RWPE2 (cell line): ENCODE data around the gene SEL1L.

Experiments used
- ATAC-seq: fragments of 200-7000 bp; cut with Tn5 transposase; 3 replicates; pipeline ENCODE4 v1.9.1; 2021; ENCODE audit warnings: low read depth
- DNase-seq: peaks from one replicate; pipeline ENCODE4 v3.0.0-alpha.2; 2020; ENCODE audit warnings: low spot score
- H3K27ac ChIP-seq: fragments of 450-650 bp; 2 replicates; pipeline ENCODE4 v1.5.1; 2017; ENCODE audit warnings: mild to moderate bottlenecking; ENCODE audit not compliant: poor library complexity, severe bottlenecking
- H3K27me3 ChIP-seq: fragments of 250-450 bp; sonication (Bioruptor Pico); 2 replicates; pipeline ENCODE4 v1.5.1; 2021; ENCODE audit warnings: mild to moderate bottlenecking, moderate library complexity; ENCODE audit not compliant: insufficient read depth, poor library complexity, severe bottlenecking
- H3K36me3 ChIP-seq: fragments of 250-450 bp; sonication (Bioruptor Pico); 2 replicates; pipeline ENCODE4 v1.5.1; 2020; ENCODE audit warnings: low read depth, mild to moderate bottlenecking, moderate library complexity
- H3K4me1 ChIP-seq: fragments of 250-450 bp; sonication (Bioruptor Pico); 2 replicates; pipeline ENCODE4 v1.5.1; 2021; ENCODE audit warnings: mild to moderate bottlenecking, moderate library complexity; ENCODE audit not compliant: insufficient read depth, poor library complexity, severe bottlenecking
- H3K4me3 ChIP-seq: fragments of 250-450 bp; sonication (Bioruptor Pico); 2 replicates; pipeline ENCODE4 v1.5.1; 2021; ENCODE audit warnings: mild to moderate bottlenecking, moderate library complexity; ENCODE audit not compliant: severe bottlenecking
- H3K9me3 ChIP-seq: fragments of 250-450 bp; sonication (Bioruptor Pico); 2 replicates; pipeline ENCODE4 v1.5.1; 2021; ENCODE audit warnings: mild to moderate bottlenecking, moderate library complexity; ENCODE audit not compliant: severe bottlenecking
- TF ChIP-seq, protein P1 (sequence below): fragments of 450-650 bp; IDR thresholded peaks from one replicate; pipeline ENCODE4 v1.5.1; 2017; ENCODE audit warnings: mild to moderate bottlenecking, moderate library complexity; ENCODE audit not compliant: poor library complexity, severe bottlenecking

Gene SEL1L

DNA sequence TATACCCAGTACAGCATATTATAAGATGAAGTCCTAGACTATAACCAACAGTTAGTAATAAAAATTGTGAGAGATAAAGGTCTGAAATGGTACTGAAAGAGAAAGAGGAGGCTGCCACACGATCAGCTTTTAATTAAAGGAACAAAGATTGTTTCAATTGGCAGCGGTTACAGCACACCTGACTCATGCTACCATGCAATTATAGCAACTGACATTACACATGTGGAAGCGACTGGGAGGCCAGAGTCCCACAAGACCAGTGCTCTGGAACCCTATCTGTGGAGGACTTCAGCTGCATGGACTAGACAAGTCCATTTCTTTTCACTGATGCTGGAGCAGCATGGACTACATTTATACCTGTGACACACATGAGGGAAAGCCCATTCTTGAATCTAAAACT lies 55.2 kb downstream of the SEL1L start:
- Histone ChIP-seq H3K9me3 (no peaks in the 10 kb centered on the region), H3K27me3 (no peaks in the 10 kb centered on the region), H3K36me3 (peaks cover 89% of the 10 kb centered on the region), H3K4me1 (no peaks in the 10 kb centered on the region), H3K4me3 (no peak overlapping the region), H3K27ac (no peak overlapping the region)
- TF ChIP-seq, protein P1, sequence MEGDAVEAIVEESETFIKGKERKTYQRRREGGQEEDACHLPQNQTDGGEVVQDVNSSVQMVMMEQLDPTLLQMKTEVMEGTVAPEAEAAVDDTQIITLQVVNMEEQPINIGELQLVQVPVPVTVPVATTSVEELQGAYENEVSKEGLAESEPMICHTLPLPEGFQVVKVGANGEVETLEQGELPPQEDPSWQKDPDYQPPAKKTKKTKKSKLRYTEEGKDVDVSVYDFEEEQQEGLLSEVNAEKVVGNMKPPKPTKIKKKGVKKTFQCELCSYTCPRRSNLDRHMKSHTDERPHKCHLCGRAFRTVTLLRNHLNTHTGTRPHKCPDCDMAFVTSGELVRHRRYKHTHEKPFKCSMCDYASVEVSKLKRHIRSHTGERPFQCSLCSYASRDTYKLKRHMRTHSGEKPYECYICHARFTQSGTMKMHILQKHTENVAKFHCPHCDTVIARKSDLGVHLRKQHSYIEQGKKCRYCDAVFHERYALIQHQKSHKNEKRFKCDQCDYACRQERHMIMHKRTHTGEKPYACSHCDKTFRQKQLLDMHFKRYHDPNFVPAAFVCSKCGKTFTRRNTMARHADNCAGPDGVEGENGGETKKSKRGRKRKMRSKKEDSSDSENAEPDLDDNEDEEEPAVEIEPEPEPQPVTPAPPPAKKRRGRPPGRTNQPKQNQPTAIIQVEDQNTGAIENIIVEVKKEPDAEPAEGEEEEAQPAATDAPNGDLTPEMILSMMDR: no peak
- DNase-seq (no peak), ATAC-seq (no peak)

DNA sequence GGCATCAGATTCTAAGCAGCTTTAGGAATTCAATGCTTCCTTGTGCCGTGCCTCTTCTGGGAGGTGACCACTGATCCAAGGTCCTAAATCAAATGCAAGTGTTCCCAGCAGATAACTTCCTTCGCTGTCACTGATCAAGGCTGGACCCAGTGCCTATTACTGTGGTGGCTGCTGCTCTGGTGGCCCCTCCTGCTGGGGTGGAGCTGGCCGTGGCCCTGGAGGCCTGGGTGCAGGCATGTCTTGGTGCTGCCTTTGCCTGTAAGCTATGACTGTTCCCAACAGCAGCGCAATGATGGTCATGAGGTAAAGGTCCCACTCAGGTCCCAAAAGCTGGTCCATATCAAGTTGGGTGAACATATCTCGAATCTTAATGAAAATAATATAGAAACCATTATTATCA lies 56.8 kb downstream of the SEL1L start:
- H3K27ac ChIP-seq: no peak overlapping the region
- no peak for DNase-seq
- H3K9me3 ChIP-seq: no peaks in the 10 kb centered on the region
- no peaks in the 10 kb centered on the region for H3K4me1 ChIP-seq
- ATAC-seq: no peak
- H3K36me3 ChIP-seq: peaks cover 84% of the 10 kb centered on the region
- H3K4me3 ChIP-seq: no peak overlapping the region
- H3K27me3 ChIP-seq: no peaks in the 10 kb centered on the region
- TF ChIP-seq, protein P1: no peak

DNA sequence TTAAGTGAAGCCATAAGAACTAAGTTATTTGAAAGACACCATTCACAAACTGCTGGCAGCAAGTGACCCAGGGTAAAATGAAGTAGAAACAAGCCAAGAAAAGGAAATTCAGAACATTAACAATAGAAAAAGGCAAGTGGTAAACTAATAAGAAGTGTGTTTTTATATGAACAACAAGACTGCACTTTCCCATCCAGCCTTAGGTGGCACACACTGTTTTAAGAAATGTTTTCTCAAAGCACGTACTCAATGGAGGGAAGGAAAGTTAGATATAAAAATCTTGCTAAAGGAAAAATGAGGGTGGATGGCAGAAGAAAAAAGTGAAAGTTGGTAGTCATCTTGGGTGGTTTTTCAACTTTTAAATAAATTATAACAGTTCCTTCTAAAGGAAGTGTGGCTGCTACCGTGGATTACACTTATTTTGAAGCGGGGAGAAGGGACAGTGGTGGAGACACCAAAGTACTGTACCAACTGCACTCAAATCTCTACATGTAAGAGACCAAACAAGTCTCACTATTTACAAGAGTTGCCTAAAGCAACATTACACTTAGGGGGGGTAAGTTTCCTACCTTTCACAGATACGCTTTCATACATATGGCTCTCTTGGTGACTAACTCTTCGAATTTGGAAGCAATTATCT lies 58.8 kb downstream of the SEL1L start:
- no peaks in the 10 kb centered on the region for H3K4me1 ChIP-seq
- H3K9me3 ChIP-seq: no peaks in the 10 kb centered on the region
- ATAC-seq (no peak), DNase-seq (no peak)
- TF ChIP-seq, protein P1: no peak
- no peak overlapping the region for H3K27ac ChIP-seq
- no peaks in the 10 kb centered on the region for H3K27me3 ChIP-seq
- H3K36me3 ChIP-seq: peaks cover 64% of the 10 kb centered on the region
- no peak overlapping the region for H3K4me3 ChIP-seq

DNA sequence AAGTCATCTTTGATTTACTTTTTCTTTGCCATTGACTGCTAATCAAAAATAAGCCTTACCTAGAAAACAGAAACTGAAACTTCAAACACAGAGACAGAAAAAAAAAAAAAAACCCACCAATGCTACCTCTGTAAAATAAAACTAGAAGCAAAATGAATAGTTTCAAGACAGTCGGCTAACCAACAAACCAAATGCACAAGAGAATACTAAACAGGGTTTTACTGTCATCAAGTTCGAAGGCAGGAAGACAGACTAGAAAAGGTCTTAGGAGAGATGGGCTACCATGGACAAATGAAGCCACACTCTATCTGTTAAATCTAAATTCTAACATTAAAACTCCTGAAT lies 59.5 kb downstream of the SEL1L start:
- H3K36me3 ChIP-seq: peaks cover 57% of the 10 kb centered on the region
- no peaks in the 10 kb centered on the region for H3K4me1 ChIP-seq
- TF ChIP-seq, protein P1: no peak
- no peak overlapping the region for H3K27ac ChIP-seq
- no peaks in the 10 kb centered on the region for H3K9me3 ChIP-seq
- DNase-seq (no peak), ATAC-seq (no peak)
- no peaks in the 10 kb centered on the region for H3K27me3 ChIP-seq
- no peak overlapping the region for H3K4me3 ChIP-seq

DNA sequence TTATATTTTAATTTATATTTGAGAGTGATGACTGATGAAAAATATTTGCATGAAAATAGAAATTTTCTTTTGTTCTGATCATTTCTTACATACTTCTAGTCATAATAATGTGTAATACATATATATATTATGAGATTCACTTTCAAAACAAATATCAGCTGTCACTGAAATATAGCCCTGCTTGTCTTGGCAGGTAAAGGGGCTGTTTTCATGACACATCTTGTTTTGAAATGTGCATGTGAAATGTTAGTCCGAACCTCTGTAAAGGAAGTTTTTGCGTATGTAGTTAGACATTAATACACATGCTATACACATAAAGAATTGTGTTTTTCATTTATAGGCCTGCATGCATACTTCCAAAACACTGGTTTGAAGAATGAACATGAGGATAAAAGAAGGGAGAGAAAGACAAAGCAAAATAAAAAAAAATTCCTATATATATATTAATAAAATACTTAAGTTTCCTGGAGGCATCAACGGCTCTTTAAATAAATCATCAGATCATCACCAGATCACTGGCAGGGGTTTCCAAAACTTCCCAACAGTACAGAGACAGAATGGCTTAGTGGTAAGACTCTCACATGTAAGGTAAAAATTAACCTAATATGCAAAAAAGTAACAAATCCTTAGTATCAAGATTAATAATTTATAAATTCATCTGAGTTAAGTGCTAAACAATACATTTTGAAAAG lies 60.1 kb downstream of the SEL1L start:
- DNase-seq (no peak), ATAC-seq (no peak)
- no peak overlapping the region for H3K4me3 ChIP-seq
- no peaks in the 10 kb centered on the region for H3K27me3 ChIP-seq
- H3K9me3 ChIP-seq: no peaks in the 10 kb centered on the region
- H3K4me1 ChIP-seq: no peaks in the 10 kb centered on the region
- peaks cover 52% of the 10 kb centered on the region for H3K36me3 ChIP-seq
- no peak overlapping the region for H3K27ac ChIP-seq
- TF ChIP-seq, protein P1: no peak
